Colon (tissue), 2 donors: ENCODE data around the gene CNPY1.

Experiments
- FAIRE-seq: peaks from 2 replicates; lab custom pipeline; 2012; peaks lifted over from hg19 to GRCh38; lab: Jason Lieb, UNC
- donor health status: control.
- donor health status: control.

CNPY1 gene

DNA sequence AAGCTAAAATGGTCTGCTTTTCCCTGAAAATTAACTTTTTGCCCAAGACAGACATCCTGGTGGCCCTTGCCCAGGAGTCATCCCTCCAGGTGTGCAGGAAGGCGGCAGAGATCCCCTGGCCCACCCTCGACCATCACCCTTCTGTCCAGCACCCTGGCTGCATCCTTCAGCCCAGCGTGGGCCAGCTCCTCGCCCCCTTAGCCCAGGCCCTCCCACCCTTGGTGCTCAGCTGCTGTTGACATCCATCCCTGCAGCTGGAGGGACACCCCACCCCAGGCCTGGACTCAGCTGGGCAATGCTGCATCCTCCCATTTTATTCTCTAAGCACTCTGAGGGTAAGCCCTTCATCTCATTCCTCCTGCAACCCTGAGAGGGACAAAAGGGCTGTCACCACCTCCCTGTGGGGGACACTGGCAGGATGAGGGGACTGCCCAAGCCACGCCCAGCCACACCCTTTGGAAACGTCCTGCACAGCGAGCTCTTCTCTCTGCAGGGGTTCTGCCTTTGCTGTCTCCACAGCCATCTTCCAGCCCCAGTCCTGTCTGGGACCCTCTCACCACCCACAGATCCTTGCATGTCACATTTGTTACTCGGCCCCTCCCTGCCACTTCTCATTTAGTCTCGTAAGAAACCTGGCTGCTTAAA is 57.8 kb downstream of the CNPY1 start:
- no peak for FAIRE-seq

DNA sequence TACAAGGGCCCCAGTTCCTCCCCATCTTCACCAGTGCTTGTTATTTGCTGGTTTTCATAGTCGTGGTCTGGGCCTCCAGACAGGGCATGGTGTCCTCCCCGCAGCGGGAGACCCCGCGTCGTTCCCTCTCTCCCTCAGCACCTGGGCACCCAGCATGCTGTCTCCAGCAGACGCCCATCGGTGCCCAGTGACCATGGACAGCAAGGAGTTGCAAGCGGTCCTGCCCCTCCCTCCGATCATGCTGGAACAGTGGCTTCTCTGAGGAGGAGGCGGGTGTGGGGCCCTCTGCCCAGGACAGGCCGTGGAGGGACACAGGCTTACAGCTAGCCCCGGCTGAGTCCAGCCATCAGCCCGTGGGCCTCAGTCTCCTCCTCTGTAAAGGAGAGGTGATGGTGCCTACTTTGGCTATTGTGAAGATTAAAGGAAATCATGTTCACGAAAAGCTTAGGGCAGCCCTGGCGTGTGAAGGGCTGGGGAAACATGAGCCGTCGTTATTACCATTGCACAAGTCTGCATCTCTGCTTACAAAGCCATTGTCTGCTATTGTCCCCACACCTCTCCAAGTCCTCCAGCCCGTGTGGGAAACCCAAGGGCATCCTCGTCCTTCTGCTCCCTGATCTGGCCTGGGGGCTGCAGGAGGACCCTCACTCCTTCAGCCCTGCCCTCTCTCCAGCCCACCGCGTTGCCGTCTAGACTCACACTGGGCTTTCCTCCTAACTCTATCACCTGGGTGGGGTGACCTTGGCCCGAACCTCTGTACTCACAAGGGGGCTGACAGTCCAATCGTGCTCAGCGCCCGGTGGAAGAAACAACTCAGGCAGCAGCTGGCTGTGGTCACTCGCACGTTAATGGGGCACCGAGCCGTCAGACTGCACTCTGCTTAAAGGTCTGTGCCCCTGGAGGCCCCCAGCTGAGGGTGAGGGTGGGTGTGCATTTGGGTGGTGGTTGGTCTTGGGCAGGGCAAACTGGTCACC is 58.6 kb downstream of the CNPY1 start:
- no peak for FAIRE-seq

DNA sequence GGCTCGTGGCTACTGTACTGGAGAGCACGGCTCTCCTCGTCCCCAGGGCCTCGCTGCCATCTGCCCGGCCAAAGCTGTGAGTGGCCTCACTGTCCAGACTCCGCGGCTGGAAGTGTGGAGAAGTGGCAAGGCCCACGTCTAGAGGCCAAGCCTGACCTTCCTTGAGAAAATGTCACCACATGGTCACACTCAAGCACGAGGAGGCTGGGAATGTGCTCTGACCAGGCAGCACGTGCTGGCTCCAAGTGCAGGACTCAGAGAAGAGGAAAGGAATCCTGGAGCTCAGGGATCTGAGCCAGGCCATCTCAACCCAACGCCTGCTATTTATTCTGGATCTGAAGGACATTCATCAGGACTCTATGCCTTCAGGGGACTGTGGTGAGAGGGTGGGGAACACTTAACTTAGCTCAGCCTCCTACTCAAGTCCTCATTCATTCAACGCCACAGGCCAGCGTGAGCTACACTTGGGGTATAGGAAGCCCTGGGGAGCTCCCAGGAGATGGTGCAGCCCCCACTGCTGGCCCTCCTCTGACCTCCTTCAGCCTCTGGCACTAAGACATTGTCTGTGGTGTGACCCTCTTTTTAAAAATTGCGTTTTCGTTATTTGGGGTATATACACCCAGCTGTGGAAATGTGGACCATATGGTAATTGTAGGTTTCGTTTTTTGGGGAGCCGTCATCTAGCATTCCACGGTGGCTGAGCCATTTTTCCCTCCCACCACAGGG is 59.4 kb downstream of the CNPY1 start:
- FAIRE-seq, result no peak

DNA sequence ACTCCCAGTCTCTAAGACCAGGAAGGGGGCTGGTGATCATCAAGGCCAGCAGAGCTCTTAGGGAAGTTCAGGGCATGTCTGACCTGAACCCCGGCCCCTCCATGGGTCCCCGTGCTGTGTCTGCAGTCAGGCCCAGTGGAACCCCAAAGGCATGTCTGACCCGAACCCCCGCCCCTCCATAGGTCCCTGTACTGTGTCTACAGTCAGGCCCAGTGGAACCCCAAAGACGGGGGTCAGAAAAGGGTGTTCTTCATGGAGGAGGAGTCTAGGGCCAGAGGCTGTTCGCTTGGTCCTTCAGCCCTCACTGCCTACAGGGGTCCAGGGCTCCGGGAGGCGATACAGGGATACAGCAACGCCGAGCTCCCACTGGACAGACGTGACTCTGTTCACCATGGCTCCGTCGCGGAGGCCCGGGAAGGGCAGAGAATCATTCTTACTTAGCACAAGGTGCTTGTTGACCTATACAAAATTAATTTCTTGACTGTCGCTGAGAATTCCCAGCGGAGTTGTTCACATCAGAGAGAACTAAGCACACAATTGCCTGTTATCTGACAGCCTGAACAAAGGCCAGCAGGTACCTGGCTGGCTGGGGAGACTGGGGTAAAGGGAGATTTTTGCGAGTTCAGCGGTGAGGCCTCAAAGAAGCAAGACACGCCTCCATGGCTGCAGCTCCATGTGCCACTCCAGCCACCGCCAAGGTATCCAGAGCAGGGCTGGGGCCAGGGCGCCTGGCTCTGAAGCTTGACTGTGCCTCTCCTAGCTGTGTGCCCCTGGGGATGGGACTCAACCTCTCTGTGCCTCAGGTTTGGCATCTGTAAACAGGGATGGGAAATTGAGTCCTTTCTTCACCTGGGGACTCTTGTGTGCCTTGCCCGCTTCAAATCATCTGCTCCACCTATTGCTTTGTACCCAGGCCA is 61.6 kb downstream of the CNPY1 start:
- no peak for FAIRE-seq

DNA sequence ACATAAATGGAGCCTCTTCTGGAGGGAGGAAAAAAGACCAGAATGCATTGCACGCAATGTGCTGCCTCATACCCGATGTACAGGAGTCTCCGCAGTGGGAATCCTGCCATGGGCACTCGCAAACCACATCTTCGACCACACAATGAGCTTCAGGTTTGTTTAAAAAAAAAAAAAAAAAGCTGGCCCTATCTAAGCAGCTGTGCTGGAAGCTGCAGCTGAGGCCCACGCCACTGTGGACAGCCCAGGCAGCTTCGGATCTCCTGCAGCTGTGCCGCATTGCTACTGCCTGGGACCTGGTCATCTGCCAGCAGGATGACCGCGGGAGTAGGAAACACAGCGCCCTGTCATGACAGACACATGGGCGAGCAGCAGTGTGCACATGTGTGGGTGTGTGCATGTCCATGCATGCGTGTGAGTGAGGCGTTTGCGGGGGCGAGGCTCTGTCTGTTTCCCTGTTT is 62.5 kb downstream of the CNPY1 start:
- FAIRE-seq, result no peak

DNA sequence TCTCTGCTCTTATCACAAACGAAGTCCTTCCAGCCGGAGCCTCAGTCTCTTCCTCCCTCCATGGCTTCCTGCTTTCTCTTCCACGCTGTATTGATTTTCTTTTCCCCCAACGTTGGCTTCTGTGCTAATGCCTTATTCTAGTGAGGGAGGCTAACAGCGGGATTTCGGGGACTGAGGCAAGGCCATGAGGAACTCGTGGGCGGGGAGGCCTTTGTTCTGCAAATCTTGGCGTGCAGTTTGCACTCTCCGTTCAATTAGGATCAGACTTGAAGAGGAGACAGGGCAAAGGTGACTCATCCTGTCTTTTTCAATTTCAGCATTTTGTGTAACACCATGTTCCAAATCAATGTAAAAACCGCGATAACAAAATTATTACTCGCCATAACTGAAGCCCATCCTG is 63.1 kb downstream of the CNPY1 start:
- no peak for FAIRE-seq

DNA sequence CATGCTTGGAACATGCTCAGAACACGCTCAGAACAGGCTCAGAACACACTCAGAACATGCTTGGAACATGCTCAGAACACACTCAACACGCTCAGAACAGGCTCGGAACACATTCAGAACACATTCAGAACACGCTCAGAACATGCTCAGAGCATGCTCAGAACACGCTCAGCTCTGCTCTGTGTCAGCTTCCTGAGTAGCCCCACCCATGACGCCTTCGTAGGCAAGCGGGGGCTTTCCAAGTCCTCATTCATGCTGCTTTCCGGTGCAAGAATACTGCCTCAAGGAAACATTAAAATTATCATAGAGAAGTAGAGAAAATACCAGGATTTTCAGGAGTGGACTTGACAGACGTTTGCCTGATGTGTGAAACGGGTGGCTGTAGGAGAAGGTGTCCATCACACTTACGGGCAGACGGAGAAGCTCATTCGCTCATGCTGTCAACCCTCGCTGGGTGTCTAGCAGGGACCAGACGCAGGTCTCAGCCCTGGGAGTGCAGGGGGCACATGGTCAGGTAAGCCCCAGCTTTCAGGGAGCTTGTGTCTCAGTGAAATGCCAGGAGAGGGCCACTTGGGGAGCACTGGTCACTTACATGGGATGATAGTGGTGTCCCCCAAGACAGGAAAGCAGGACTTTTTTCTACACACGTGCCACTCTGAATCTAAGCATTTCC is 63.7 kb downstream of the CNPY1 start:
- no peak for FAIRE-seq

DNA sequence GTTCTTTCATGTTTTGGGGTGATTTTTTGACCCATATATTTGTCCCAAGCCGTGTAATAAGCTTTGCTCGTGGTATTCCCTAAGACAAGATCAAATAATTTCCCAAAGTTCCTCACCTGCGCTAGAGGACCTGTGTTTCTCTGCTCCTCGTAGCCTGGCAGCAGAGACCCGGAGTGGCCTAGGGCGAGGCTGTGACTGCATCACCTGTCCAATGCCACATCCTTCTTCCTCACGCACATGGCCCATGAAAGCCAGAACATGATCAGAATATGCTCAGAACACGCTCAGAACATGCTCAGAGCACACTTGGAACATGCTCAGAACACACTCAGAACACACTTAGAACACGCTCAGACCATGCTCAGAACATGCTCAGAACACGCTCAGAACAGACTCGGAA is 64.6 kb downstream of the CNPY1 start:
- no peak for FAIRE-seq

DNA sequence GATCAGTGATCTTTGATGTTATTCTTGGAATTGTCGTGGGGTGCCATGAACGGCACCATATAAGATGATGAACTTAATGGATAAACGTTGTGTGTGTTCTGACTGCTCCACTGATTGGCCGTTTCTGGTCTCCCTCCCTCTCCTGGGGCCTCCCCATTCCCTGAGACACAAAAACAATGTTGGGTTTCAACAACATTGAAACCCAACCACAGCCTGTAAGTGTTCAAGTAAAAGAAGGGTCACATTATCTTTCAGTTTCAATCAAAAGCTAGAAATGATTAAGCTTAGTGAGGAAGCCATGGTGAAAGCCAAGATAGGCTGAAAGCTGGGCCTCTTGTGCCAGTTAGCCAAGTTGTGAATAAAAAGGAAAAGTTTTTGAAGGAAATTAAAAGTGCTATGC is 68.9 kb downstream of the CNPY1 start:
- FAIRE-seq, result no peak

DNA sequence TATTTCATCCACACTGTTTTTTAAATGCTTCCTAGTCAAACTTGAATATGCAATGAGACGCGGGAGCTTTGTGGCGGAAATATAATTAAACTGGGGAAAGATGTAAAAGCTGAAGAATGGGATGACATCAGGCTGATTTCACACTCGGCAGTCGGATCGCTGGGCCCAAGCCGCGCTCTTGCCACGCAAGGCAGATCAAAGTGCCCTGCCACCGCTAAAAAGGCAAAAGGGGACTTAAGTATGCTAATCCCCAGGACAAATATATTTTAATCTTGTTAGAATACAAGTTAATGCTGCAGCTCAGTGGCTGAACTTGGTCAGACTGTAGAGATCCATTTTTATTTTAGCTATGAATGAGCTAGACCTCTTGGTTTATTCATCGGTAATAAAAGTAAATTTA is 74.6 kb downstream of the CNPY1 start:
- FAIRE-seq, result no peak

DNA sequence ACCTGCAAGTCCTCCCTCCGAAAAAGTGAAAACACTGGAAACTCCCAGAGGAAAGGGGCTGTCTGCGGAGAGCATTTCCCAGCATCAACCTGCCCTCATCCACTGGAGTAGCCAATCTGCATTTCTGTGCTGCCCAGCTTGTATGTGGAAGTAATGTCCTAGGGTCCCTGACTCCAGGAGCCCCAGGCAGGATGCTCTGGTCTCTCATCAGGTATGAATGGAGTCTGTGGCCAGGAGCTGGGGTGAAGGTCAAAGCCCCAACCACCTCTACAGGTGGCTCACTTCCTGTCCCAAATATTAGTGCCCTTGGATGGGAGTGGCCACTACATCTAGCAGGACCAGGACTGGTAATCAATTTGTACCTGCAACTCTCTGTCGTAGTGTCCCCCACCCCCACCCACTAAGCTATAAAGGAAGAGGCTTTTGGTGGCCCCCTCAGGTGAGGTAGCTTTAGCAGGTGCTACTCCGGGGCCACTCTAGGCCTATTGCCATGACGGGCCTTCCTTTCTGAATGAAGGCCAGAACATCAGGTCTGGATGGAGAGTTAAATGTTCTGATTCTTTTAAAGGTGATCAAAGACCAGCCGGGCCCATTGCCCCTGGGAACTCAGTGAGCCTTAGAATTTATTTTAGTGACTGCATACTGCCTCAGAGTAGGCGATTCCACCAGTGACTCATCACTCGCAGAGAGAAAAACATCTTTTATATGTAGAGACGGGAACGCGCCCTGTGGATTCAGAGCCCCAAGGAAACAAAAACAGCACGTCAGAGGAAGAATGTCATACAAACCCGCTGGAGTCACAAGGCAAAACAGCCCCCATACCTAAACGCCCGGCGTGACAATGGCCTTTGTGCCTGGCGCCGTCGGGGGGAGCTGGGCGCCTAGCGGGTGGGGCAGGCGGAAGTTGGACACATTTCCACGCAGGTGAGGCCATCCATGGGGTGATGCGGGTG is 75.4 kb downstream of the CNPY1 start:
- FAIRE-seq, result no peak

DNA sequence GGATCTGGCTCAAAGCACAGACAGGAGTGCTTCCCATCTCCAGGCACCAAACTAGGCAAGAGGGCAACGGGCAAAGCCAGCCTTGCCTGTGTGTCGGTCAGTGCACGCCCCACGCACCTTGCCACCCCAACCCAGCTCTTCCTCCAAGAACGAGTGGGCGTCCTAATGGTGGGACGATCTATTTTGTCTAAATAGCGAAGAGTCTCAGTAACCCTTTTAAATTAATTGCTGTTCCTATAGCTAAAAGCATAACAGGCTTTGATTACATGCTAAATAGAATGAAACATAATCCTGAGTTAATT is 76.2 kb downstream of the CNPY1 start:
- no peak for FAIRE-seq

DNA sequence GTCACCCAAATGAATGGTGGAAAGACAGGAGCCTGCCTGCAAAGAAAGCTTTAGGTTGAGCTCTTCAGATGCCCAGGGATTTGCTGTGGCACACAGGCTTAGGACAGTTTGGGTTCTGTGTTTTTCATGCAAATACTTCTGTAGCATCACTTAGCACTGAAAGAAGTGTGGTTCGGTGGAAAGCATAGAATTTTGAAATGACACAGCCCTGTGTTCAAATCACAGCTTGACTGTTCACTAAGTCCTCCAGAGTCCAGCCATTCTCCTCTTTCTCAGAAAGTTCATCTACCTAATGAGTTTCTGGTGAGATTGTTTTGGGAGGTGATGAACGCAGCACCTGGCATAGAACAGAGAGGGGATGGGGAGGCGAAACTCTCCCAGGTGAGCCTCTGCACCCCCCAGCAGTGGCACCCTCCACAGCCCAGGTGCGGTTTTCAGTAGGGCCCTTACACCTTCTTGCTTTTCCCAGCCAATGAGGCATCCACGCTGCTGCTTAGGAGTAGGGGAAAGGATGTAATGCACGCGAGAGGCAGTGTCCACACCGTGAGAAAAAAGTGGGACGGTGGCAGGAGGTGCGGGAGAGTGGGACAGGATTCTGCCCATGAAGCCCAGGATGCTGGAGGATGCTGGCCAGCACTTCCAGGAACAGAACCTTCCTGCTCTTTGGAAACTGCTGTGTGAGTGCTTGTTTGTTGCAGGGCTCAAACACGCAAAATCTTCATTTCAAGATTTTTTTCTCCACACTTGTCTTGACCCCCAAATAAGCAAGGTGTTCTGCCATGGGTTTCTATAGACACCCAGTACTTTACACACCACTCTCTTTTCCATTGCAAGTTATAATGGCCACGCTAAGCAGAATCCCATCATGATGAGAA is 76.8 kb downstream of the CNPY1 start:
- no peak for FAIRE-seq

DNA sequence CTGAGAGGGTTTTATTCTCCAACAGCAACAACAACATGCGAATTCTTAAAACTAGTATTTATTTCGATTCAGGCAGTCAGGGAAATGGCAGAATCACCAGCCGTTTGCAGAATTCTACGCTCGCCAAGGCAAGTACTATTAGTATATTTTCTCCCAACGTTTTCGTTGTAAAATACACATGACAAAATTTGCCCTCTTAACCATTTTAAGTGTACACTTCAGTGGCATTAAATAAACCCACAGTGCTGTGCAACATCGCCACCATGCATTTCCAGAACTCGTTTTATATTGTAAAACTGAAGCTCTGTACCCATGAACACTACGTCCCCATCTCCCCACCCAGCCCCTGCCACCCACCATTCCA is 77.6 kb downstream of the CNPY1 start:
- FAIRE-seq, result no peak

DNA sequence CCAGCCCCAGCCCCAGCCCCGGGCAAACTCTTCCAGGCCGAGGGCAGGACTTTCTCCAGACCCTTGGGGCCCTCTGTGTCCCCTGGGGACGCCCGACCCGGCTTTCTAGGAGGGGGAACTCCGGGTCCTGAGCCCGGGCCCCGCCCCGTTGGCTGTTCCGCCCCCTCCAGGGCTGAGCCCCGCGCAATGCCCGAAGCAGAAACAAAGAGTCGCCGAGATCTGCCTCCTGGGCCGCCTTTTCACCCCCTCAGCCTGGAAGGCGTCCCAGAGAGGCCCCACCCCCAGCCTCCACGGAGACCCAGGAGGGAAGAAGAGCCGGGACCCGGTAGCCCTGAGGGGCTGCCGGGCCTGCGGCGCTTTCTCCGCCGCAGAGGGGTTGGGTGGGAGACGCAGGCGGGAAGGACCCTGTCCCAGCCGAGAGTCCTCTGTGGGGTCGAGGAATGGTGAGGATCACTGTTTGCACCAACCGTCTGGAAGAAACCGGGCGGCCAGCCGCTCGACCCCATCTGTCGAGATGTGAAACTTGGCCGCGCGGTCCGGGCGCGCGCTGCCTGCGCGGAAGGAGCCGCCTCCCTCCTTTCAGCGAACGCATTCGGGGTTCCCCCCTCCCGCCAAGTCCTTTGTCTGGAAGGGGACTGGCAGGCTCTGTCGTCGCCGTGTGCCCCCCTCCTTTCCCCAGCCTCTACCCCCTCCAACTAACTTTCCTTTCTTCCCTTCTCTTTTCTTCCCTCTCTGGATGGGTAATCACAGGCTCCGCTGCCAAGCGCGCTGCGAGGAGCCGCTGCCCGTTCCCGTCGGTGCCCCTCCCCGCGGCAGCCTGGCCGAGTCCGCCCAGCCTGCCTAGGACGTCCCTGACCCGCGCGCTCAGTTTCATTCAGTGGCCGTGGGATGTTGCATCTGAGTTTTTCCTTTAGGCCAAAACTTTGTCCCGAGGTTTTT is 78.2 kb downstream of the CNPY1 start:
- no peak for FAIRE-seq

DNA sequence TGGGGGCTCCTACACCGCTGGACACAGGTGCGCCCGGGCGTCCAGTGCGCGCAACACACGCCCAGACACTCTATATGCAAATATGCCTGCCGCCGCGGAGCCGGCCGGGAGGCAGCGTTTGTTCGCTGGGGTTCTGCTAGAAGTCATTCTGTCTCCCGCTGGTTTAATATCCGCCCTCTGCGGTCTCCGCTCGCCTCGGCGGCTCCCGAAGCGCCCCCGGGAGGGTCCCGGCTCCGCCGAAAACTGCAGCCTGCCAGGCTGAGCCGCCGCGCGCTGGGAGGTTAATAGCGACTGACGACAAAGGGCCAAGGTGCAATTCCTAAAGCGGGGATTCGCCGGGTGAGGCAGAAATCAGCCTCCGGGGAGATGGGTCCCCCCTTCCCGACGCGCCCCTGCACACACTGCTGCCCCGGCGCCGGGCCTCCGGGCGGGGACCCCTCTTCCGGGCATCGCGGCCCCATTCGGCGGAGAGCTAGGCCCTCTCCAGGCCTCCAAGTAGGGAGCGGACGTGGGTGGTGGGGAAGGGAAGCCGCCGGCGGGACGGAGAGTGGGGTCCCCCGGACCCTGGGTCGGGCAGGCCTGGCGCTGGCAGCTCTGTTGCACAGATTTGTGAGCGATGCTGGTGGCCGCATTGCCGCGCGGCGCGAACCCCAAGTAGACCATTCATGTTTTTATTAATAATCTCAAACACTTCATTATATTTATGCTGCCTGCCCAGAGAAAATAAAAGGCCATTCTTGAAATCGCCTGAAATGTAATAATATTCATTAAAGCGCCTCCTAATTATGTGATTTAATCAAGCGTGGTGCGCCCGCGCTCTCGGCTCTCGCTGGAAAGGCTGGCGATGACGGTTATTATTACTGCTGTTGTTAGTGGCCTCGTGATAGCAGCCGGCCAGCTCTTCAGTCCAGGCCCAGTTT is 79.3 kb downstream of the CNPY1 start:
- no peak for FAIRE-seq
